Smooth muscle cell (in vitro differentiated cells): ENCODE data around the gene EGR1. TPM values are rescaled to one million over a fixed set of nuclear protein-coding genes. Genes with fewer than 3 reads are reported as not detected.

ENCODE experiments used
- DNase-seq: peaks from one replicate; lab custom pipeline; 2025; ENCODE audit not compliant: unreplicated experiment; lab: John Stamatoyannopoulos, UW
- H2AFZ ChIP-seq: fragments of 200-600 bp; sonication (generic); 2 replicates; pipeline ENCODE4 v1.6.0; 2016; ENCODE audit warnings: antibody characterized with exemption, low read depth, mild to moderate bottlenecking
- H3F3A ChIP-seq: fragments of 200-600 bp; sonication (generic); 2 replicates; pipeline ENCODE4 v1.6.0; 2017; ENCODE audit warnings: antibody characterized with exemption, low read depth
- H3K27ac ChIP-seq: fragments of 200-600 bp; sonication (generic); 2 replicates; pipeline ENCODE4 v1.5.1; 2016; ENCODE audit warnings: low read depth, mild to moderate bottlenecking
- H3K27me3 ChIP-seq: fragments of 200-600 bp; sonication (generic); 2 replicates; pipeline ENCODE4 v1.6.1; 2016; ENCODE audit warnings: low read depth, mild to moderate bottlenecking
- H3K36me3 ChIP-seq: fragments of 200-600 bp; sonication (generic); 2 replicates; pipeline ENCODE4 v1.5.1; 2016; ENCODE audit warnings: low read depth
- H3K4me1 ChIP-seq: fragments of 200-600 bp; sonication (generic); 2 replicates; pipeline ENCODE4 v1.5.1; 2016; ENCODE audit warnings: low read depth
- H3K4me2 ChIP-seq: fragments of 200-600 bp; sonication (generic); 2 replicates; pipeline ENCODE4 v1.6.0; 2016; ENCODE audit warnings: mild to moderate bottlenecking
- H3K4me3 ChIP-seq: fragments of 200-600 bp; sonication (generic); 2 replicates; pipeline ENCODE4 v1.5.1; 2016; ENCODE audit warnings: mild to moderate bottlenecking
- H3K79me2 ChIP-seq: fragments of 200-600 bp; sonication (generic); 2 replicates; pipeline ENCODE4 v1.6.0; 2016; ENCODE audit warnings: low read depth, mild to moderate bottlenecking
- H3K9ac ChIP-seq: fragments of 200-600 bp; sonication (generic); 2 replicates; pipeline ENCODE4 v1.6.0; 2016; ENCODE audit warnings: low read depth
- H3K9me3 ChIP-seq: fragments of 200-600 bp; sonication (generic); replicated peaks from 2 replicates; pipeline ENCODE4 v1.5.1; 2016; ENCODE audit warnings: low read depth
- H4K20me1 ChIP-seq: fragments of 200-600 bp; sonication (generic); 2 replicates; pipeline ENCODE4 v1.6.0; 2016; ENCODE audit warnings: low read depth
- WGBS: methylation state at CpG from one replicate; pipeline ENCODE4 v1.1.7; 2016; ENCODE audit warnings: low lambda C conversion rate; 5-methylcytosine and 5-hydroxymethylcytosine counted together
- polyA plus RNA-seq: library from polyadenylated mRNA; unstranded; fragments of >200 nt; fragmentation: Nextera tagmentation; extraction: Ambion mirVana; gene quantifications from 2 replicates; pipeline ENCODE4 v1.2.1, GENCODE V29; 2016
- total RNA-seq: library from RNA; depleted of rRNA; stranded (reverse); fragments of >200 nt; gene quantifications from 2 replicates; pipeline ENCODE4 v1.2.3, GENCODE V29; 2014
- TF ChIP-seq, protein P1 (sequence below): fragments of 200-600 bp; sonication (generic); IDR thresholded peaks from 2 replicates; pipeline ENCODE4 v1.5.1; 2017; ENCODE audit warnings: borderline replicate concordance, mild to moderate bottlenecking, antibody characterized with exemption; ENCODE audit not compliant: insufficient read depth, poor library complexity, severe bottlenecking

EGR1 gene
- total and polyA plus RNA-seq, 2 experiments from 2014 or later, result 250 to 1,110 TPM

- Histone ChIP-seq H2AFZ (no peak overlapping the region), H3K9me3 (no peaks in the 10 kb centered on the region), H3K4me2 (no peak overlapping the region), H3K27ac (no peak overlapping the region), H3K4me3 (no peak overlapping the region), H3K4me1 (no peaks in the 10 kb centered on the region), H3K9ac (no peak overlapping the region), H3K79me2 (no peaks in the 10 kb centered on the region), H3F3A (no peaks in the 10 kb centered on the region), H3K27me3 (no peaks in the 10 kb centered on the region), H4K20me1 (no peaks in the 10 kb centered on the region), H3K36me3 (no peaks in the 10 kb centered on the region)
- 94% methylated on average over 5 of the region's 5 CpGs for WGBS
- TF ChIP-seq, protein P1, sequence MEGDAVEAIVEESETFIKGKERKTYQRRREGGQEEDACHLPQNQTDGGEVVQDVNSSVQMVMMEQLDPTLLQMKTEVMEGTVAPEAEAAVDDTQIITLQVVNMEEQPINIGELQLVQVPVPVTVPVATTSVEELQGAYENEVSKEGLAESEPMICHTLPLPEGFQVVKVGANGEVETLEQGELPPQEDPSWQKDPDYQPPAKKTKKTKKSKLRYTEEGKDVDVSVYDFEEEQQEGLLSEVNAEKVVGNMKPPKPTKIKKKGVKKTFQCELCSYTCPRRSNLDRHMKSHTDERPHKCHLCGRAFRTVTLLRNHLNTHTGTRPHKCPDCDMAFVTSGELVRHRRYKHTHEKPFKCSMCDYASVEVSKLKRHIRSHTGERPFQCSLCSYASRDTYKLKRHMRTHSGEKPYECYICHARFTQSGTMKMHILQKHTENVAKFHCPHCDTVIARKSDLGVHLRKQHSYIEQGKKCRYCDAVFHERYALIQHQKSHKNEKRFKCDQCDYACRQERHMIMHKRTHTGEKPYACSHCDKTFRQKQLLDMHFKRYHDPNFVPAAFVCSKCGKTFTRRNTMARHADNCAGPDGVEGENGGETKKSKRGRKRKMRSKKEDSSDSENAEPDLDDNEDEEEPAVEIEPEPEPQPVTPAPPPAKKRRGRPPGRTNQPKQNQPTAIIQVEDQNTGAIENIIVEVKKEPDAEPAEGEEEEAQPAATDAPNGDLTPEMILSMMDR, result no peak
- no peak for DNase-seq
Observed at GRCh38 chr5:138450971-138451370, 14.3 kb upstream of the EGR1 start.

- no peak for DNase-seq
Observed at GRCh38 chr5:138452720-138453119, 12.6 kb upstream of the EGR1 start.

DNA sequence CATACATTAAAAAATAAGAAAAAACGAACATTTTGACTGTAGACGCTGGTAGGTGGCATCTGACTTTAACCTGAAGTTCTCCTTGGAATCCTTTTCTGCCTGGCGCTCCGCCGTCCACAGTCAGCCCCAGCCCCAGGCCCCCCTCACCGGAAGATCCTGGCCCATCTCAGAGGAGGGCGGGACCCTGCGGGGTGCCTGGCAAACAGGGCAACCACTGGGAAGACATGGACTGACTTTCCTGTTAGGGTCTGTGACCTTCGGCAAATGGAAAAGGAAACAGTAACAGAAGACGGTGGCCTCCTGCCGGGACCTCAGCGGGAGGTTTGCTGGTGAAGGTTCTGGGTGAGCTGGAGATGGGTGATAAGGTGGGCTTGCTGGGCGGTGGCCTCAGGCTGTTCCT lies 11.7 kb upstream of the EGR1 start:
- H3K27me3 ChIP-seq, result no peaks in the 10 kb centered on the region
- H3F3A ChIP-seq, result no peaks in the 10 kb centered on the region
- H2AFZ ChIP-seq, result no peak overlapping the region
- no peaks in the 10 kb centered on the region for H3K4me1 ChIP-seq
- no peaks in the 10 kb centered on the region for H4K20me1 ChIP-seq
- no peak overlapping the region for H3K4me2 ChIP-seq
- no peak overlapping the region for H3K27ac ChIP-seq
- no peak overlapping the region for H3K4me3 ChIP-seq
- no peaks in the 10 kb centered on the region for H3K9me3 ChIP-seq
- no peak for DNase-seq
- WGBS, result 92% methylated on average over 13 of the region's 13 CpGs
- H3K9ac ChIP-seq, result no peak overlapping the region
- TF ChIP-seq, protein P1, result no peak
- H3K79me2 ChIP-seq, result no peaks in the 10 kb centered on the region
- no peaks in the 10 kb centered on the region for H3K36me3 ChIP-seq

More at GRCh38 chr5:138452720-138453119, 12.6 kb upstream of the EGR1 start:
- no peaks in the 10 kb centered on the region for H3K27me3 ChIP-seq
- H3K27ac ChIP-seq, result no peak overlapping the region
- H3K4me3 ChIP-seq, result no peak overlapping the region
- no peaks in the 10 kb centered on the region for H3F3A ChIP-seq
- no peaks in the 10 kb centered on the region for H3K79me2 ChIP-seq
- H3K4me2 ChIP-seq, result no peak overlapping the region
- H3K9ac ChIP-seq, result no peak overlapping the region
- WGBS, result 97% methylated on average over 6 of the region's 6 CpGs
- H3K36me3 ChIP-seq, result no peaks in the 10 kb centered on the region
- no peaks in the 10 kb centered on the region for H3K9me3 ChIP-seq
- TF ChIP-seq, protein P1, result no peak
- no peak overlapping the region for H2AFZ ChIP-seq
- no peaks in the 10 kb centered on the region for H3K4me1 ChIP-seq
- H4K20me1 ChIP-seq, result no peaks in the 10 kb centered on the region

DNA sequence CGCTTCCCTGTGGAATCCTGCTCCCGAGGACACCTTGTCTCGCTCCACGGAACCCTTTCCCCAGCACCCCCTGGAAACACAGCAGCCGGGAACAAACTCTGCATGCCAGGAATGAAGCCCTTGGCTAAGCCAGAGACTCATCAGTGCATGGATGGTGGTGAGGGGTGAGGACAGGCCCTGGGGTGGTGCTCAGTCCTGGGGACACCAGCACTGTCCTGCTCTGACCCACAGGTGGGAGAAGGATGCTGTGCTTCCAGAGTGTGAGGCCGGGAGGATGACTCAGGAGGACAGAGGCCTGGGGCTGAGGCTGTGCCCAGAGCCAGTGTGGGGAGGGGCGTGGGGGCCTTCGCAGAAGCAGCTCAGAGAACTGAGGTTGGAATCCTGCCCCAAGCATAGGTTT lies 11.2 kb upstream of the EGR1 start:
- Histone ChIP-seq H4K20me1 (no peaks in the 10 kb centered on the region), H3K27me3 (no peaks in the 10 kb centered on the region), H3K4me1 (no peaks in the 10 kb centered on the region), H3K4me3 (no peak overlapping the region), H3K9ac (no peak overlapping the region), H3K9me3 (no peaks in the 10 kb centered on the region), H3K4me2 (no peak overlapping the region), H3K36me3 (no peaks in the 10 kb centered on the region), H2AFZ (no peak overlapping the region), H3K79me2 (no peaks in the 10 kb centered on the region), H3K27ac (no peak overlapping the region), H3F3A (no peaks in the 10 kb centered on the region)
- TF ChIP-seq, protein P1, result no peak
- DNase-seq, result no peak
- 93% methylated on average over 8 of the region's 8 CpGs for WGBS
